ENCODE results near the gene CA12.

DNA sequence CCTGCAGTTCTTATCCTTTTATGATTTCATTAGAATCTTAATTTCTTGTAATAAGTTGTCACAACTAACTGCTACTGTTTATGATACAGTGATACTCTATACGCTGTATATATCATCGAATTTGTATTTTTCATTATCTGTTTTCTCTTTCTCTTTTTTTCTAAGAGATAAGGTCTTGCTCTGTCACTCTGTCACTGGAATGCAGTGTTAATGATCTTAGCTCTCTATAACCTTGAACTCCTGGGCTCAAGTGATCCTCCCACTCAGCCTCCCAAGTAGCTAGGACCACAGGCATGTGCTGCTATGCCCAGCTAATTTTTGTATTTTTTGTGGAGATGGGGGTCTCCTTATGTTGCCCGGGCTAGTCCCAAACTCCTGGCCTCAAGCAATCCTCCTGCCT lies 89.4 kb downstream of the CA12 start:
- TF ChIP-seq, protein P1, sequence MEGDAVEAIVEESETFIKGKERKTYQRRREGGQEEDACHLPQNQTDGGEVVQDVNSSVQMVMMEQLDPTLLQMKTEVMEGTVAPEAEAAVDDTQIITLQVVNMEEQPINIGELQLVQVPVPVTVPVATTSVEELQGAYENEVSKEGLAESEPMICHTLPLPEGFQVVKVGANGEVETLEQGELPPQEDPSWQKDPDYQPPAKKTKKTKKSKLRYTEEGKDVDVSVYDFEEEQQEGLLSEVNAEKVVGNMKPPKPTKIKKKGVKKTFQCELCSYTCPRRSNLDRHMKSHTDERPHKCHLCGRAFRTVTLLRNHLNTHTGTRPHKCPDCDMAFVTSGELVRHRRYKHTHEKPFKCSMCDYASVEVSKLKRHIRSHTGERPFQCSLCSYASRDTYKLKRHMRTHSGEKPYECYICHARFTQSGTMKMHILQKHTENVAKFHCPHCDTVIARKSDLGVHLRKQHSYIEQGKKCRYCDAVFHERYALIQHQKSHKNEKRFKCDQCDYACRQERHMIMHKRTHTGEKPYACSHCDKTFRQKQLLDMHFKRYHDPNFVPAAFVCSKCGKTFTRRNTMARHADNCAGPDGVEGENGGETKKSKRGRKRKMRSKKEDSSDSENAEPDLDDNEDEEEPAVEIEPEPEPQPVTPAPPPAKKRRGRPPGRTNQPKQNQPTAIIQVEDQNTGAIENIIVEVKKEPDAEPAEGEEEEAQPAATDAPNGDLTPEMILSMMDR (IDR thresholded peaks at IDR 0.05) = no peak
- no peak for TF ChIP-seq POLR2A (IDR thresholded peaks at IDR 0.05)

Measured in esophagus squamous epithelium (tissue), 4 donors.